HG03457 (cell line): ENCODE results near the gene TMEM175.

ENCODE experiments used
- ATAC-seq: cut with Tn5 transposase; IDR thresholded peaks from one replicate; pipeline ENCODE4 v1.9.1; 2021; ENCODE audit warnings: moderate number of reproducible peaks; ENCODE audit not compliant: unreplicated experiment

TMEM175 gene

GRCh38 chr4:946103-946450 is 13.8 kb downstream of the TMEM175 start:
- no peak for ATAC-seq

DNA sequence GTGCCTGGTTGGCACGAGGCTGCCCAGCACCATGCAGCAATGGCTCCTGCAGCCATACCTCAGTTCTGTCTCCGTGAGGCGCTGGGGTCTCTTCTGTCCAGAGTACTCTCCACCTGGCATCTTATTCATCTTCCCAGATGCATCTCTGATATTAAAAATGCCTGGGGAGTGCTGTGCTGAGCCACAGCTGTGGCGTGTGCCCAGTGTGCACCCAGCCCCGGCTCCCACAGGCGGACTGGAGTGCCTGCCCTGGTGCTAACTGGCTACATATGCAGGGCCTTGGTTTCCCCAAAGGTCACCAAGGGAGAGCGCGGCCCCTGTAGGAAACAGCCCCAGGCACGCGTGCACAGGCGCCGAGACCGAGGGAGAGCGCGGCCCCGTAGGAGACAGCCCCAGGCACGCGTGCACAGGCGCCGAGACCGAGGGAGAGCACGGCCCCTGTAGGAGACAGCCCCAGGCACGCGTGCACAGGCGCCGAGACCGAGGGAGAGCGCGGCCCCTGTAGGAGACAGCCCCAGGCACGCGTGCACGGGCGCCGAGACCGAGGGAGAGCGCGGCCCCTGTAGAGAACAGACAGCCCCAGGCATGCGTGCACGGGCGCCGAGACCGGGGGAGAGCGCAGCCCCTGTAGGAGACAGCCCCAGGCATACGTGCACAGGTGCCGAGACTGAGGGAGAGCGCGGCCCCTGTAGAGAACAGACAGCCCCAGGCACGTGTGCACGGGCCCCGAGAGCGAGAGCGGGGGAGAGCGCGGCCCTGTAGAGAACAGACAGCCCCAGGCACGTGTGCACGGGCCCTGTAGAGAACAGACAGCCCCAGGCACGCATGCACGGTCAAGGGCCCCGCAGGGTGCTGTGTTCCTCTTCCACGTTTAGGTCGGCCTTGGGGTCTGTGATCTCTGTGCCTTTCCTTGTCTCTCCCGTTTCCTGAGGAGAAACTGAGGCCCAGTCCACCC is 14.5 kb downstream of the TMEM175 start:
- no peak for ATAC-seq

DNA sequence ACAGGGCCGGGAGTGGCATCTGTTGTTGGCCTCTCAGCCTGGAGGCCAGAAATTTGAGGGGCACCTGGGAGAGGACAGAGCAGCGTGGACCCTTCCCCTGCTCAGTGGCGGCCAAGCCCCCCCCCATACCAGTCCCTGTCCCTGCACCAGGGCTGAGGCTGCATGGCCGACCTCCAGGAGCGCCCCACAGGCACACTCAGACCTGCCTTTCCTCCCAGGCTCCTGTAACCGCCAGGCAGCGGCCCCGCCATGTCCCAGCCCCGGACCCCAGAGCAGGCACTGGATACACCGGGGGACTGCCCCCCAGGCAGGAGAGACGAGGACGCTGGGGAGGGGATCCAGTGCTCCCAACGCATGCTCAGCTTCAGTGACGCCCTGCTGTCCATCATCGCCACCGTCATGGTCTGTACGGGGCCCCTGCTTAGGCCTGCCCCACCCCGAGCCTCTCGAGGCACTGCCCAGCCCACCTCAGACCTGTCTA is 15.3 kb downstream of the TMEM175 start:
- ATAC-seq = no peak

DNA sequence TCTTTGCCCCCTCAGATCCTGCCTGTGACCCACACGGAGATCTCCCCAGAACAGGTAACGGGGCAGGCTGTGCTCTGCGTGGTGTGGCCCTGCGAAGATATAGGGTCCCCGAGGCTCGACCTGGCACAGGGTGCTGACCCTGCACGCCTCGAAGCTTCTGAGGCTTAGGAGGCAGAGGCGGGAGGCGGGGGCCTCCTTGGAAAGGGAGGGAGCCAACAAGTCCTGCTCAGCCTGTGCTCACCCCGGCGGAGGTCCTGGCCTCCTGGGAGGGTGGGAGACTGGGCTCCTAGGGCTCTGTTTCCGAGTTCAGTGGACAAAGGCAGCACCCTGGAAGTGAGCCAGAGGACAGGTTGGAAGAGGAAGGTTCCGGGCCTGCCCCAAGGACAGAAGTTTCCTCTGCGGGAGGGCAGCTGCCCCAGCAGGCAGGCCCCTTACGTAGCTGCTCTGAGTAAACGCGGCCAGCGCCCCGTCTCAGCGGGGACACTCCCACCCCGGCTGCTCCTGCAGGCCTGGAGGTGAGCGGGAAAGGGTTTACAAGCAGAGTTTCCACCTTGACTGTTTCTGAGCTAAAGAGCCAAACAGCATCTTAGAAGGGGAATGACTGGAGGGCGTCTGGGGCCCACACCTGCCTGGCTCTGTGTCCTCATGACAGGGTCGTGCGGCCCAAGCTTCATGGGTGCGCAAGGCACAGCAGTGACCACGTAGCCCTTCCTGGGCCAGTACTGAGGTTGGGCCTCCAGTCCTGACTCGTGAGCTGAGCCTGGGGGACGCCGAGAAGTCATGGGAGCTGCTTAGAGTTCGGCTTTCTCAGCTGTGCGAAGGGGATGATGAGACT is 16.1 kb downstream of the TMEM175 start:
- no peak for ATAC-seq

- ATAC-seq = no peak
Observed at GRCh38 chr4:948936-949300, 16.7 kb downstream of the TMEM175 start.

GRCh38 chr4:949656-950055 is 17.4 kb downstream of the TMEM175 start:
- ATAC-seq = no peak

DNA sequence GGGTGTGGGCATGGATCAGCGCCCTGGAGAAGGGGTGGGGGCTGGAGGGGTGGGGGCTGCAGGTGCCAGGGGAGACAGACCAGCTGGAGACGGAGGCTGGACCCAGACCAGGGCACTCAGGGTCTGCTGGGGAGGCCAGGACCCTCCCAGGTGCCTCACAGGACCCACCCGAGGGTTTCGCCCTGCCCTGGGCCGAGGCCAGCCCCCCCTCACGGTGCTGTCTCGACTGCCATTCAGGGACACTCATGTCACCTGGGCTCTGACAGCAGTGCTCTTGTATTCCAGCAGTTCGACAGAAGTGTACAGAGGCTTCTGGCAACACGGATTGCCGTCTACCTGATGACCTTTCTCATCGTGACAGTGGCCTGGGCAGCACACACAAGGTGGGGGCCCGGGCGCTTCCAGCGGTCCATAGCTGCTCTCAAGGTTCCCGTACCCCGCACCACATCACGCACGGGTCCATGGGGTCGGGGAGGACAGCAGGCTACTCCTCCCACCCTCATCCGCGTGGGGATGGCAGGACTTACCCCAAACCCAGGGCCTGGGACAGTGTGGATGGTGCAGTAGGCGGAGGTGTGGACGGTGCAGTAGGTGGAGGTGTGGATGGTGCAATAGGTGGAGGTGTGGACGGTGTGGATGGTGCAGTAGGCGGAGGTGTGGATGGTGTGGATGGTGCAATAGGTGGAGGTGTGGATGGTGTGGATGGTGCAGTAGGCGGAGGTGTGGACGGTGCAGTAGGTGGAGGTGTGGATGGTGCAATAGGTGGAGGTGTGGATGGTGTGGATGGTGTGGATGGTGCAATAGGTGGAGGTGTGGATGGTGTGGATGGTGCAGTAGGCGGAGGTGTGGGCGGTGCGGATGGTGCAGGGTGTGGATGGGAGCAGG is 18.1 kb downstream of the TMEM175 start:
- no peak for ATAC-seq

DNA sequence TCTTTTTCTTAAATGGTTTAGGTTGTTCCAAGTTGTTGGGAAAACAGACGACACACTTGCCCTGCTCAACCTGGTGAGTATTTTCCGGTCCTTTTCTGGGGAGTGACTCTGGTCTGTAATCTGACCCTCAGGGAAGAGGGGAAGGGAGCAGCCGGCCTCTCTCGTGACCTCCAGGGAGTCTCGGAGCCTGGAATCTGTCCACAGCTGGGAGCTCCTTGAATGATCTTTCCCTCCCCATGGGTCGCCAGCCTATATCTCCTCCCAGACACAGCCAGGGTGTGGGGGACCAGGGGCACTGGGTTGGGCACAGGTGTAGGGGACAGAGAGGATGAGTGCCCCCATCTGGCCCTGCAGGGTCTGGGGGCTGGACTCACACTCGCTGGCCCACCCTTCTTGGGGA is 18.9 kb downstream of the TMEM175 start:
- ATAC-seq = no peak

DNA sequence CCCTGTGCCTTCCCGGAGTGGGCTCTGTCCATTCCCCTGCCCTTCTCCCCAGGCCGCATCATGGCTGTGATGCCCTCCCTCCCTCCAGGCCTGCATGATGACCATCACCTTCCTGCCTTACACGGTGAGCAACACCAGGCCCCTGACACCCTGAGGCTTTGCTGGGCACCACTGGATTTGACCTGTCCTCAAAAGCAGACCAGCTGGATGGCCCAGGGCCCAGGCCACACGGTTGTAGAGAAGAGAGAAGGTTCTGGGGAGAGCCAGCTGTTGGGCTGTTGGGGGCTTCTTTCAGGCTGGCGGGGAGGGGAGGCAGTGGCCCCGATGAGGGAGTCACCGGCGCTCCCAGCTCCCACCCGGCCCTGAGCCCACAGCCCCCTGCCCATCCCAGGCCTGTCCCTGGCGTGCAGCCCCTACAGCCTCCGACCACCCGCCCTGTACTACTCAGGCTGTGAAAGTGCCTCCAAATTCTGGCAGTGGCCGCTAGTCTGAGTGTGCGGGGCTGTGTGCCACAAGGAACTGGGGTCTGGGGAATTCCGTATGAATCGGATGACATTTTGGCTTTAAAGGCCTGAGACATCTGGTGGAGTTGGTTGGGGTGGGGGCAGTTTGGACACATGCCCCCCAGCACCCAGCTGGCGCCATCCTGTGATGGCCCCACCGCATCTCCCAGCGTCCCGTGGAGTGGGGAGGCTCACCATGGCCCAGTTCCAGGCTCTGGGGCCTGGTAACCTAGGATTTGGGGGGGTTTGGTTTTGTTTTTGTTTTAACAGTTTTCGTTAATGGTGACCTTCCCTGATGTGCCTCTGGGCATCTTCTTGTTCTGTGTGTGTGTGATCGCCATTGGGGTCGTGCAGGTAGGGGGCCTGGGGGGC is 19.6 kb downstream of the TMEM175 start:
- ATAC-seq = no peak

- no peak for ATAC-seq
Observed at GRCh38 chr4:952881-953573, 20.8 kb downstream of the TMEM175 start.

- ATAC-seq = no peak
Observed at GRCh38 chr4:953574-953915, 21.3 kb downstream of the TMEM175 start.

GRCh38 chr4:954211-955020 is 22.2 kb downstream of the TMEM175 start:
- no peak for ATAC-seq

DNA sequence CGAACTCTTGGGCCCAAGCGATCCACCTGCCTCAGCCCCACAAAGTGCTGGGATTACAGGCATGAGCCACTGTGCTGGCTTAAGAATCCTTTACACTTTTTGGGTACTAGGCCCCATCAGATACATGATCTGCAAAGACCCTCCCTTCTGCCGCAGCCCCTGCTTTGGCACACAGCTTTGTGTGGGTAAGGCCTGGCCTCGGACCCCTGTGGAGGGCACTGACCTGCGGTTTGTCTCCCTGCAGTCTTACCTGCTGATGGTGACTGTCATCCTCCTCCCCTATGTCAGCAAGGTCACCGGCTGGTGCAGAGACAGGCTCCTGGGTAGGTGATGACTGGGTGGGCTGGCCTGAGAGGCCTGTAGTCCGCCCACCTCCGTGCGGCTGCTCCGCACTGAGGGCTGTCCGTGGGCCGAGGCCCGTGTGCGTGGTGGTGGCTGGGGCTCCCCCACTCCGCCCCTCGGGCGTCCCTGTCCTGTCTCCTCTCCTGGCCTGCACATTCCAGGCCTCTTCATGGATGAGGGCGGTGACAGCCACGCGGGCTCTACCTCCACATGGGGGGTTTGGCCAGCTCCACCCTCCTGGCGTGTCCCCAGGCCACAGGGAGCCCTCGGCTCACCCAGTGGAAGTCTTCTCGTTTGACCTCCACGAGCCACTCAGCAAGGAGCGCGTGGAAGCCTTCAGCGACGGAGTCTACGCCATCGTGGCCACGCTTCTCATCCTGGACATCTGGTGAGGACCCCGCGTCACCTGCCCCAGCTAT is 23.1 kb downstream of the TMEM175 start:
- no peak for ATAC-seq

GRCh38 chr4:955931-956381 is 23.7 kb downstream of the TMEM175 start:
- no peak for ATAC-seq

DNA sequence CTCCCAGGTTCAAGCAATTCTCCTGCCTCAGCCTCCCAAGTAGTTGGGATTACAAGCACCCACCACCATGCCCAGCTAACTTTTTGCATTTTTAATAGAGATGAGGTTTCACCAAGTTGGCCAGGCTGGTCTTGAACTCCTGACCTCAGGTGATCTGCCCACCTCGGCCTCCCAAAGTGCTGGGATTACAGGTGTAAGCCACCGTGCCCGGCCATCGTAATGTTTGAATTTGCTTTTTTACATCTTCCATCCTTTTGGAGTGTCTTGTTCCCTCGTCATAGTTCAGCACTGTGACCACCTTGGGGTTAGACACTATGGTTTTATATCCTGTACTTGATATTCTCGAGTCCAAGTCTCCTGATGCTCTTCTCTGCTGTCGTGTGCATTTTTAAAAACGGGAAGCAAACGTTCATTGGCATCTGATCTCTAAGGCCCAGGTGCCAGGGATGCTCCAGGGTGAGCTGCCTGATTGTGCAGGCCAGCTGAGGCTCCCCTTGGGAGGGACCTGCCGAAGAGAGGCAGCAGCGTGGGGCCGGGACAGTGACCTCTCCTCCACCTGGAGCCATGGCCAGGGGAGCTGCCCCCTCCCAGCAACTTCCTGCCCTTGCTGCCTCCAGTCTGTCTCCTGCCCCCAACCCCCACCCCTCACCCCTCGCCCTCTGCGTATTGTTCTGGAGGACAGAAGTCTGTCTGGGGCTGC is 24.4 kb downstream of the TMEM175 start:
- no peak for ATAC-seq

- no peak for ATAC-seq
Observed at GRCh38 chr4:957231-957580, 24.9 kb downstream of the TMEM175 start.

- ATAC-seq = no peak
Observed at GRCh38 chr4:957581-958313, 25.5 kb downstream of the TMEM175 start.
